H1 (cell line): ENCODE measurements around the gene ROS1. TPM values are rescaled to one million over a fixed set of nuclear protein-coding genes. Genes with fewer than 3 reads are reported as not detected.

ENCODE experiments used
- CTCF ChIA-PET: fragments of 300-600 bp; sonication (Branson Sonifier 250); formaldehyde crosslinking; loops from one replicate; lab custom pipeline; 2021; ENCODE audit not compliant: partially characterized antibody; lab: Charles Lee
- POLR2A ChIA-PET: fragments of 300-600 bp; sonication (Branson Sonifier 250); formaldehyde crosslinking; loops from one replicate; lab custom pipeline; 2021; ENCODE audit warnings: inconsistent platforms; ENCODE audit not compliant: partially characterized antibody; lab: Charles Lee
- DNase-seq, 2 experiments: peaks; one replicate each; pipeline versions ENCODE4 v3.0.0 to v3.0.0-alpha.2; 2010 to 2022; ENCODE audit warnings: low spot score in 2 of 2, low read depth in 1 of 2, mixed read lengths in 1 of 2
- FAIRE-seq: peaks from 2 replicates; lab custom pipeline; 2011; peaks lifted over from hg19 to GRCh38; lab: Jason Lieb, UNC
- H2AFZ ChIP-seq: 2 replicates; pipeline ENCODE4 v1.8.1; 2012; ENCODE audit warnings: low read length, inconsistent platforms
- H2AK5ac ChIP-seq: 2 replicates; pipeline ENCODE4 v1.6.1; 2013; ENCODE audit warnings: low read depth, low read length
- H2BK120ac ChIP-seq: replicated peaks from 2 replicates; pipeline ENCODE3; 2013; ENCODE audit warnings: low read depth, low read length, inconsistent platforms
- H2BK12ac ChIP-seq: 2 replicates; pipeline ENCODE4 v1.6.1; 2013; ENCODE audit warnings: low read depth, low read length
- H2BK15ac ChIP-seq: 2 replicates; pipeline ENCODE4 v1.6.1; 2013; ENCODE audit warnings: low read length
- H2BK20ac ChIP-seq: 2 replicates; pipeline ENCODE4 v1.6.1; 2013; ENCODE audit warnings: low read length
- H2BK5ac ChIP-seq: 2 replicates; pipeline ENCODE4 v1.6.1; 2013; ENCODE audit warnings: low read depth, low read length
- H3K14ac ChIP-seq: 2 replicates; pipeline ENCODE4 v1.6.1; 2013; ENCODE audit warnings: inconsistent platforms; ENCODE audit not compliant: insufficient read length
- H3K18ac ChIP-seq: 2 replicates; pipeline ENCODE4 v1.6.1; 2013; ENCODE audit warnings: low read length; ENCODE audit errors: extremely low read depth
- H3K23ac ChIP-seq: 2 replicates; pipeline ENCODE4 v1.6.1; 2013; ENCODE audit warnings: inconsistent platforms; ENCODE audit not compliant: insufficient read length
- H3K23me2 ChIP-seq: 2 replicates; pipeline ENCODE4 v1.6.1; 2013; ENCODE audit warnings: low read depth, low read length
- H3K27ac ChIP-seq: 2 replicates; pipeline ENCODE4 v1.6.1; 2011; ENCODE audit warnings: low read depth, low read length, inconsistent platforms
- H3K27me3 ChIP-seq, 4 experiments: replicated peaks in 1 of 4; 1 replicate in 1 of 4; 2 replicates in 3 of 4; pipeline versions ENCODE4 v1.6.1 to v1.8.1; 2011 to 2013; ENCODE audit warnings: low read length in 3 of 4, mild to moderate bottlenecking in 3 of 4, inconsistent platforms in 2 of 4, mixed read lengths in 2 of 4, moderate library complexity in 1 of 4; ENCODE audit not compliant: control insufficient read depth in 3 of 4, insufficient read depth in 3 of 4; ENCODE audit errors: extremely low read depth in 1 of 4
- H3K36me3 ChIP-seq, 4 experiments: 2 replicates each; pipeline versions ENCODE4 v1.6.1 to v1.8.1; 2011 to 2013; ENCODE audit warnings: mild to moderate bottlenecking in 4 of 4, low read length in 3 of 4, moderate library complexity in 2 of 4, control low read depth in 1 of 4, inconsistent platforms in 1 of 4; ENCODE audit not compliant: insufficient read depth in 4 of 4, control insufficient read depth in 2 of 4
- H3K4ac ChIP-seq: replicated peaks from 2 replicates; pipeline ENCODE3; 2013; ENCODE audit warnings: low read length, low read depth, mixed read lengths, inconsistent platforms; ENCODE audit not compliant: insufficient read length
- H3K4me1 ChIP-seq, 4 experiments: replicated peaks in 1 of 4; 1 replicate in 1 of 4; 2 replicates in 3 of 4; pipeline versions ENCODE4 v1.6.1 to v1.8.1; 2011 to 2013; ENCODE audit warnings: low read length in 3 of 4, inconsistent platforms in 2 of 4, mixed read lengths in 1 of 4; ENCODE audit not compliant: insufficient read depth in 4 of 4, control insufficient read depth in 3 of 4
- H3K4me2 ChIP-seq, 2 experiments: 2 replicates each; pipeline versions ENCODE4 v1.6.1 to v1.8.1; 2011 to 2013; ENCODE audit warnings: low read depth in 2 of 2, low read length in 2 of 2, control low read depth in 1 of 2, inconsistent platforms in 1 of 2, mild to moderate bottlenecking in 1 of 2; ENCODE audit not compliant: insufficient read depth in 1 of 2
- H3K4me3 ChIP-seq, 4 experiments: fragments of 200-600, 300-600 bp in 1 of 4; sonication (generic), shearing (Covaris generic), sonication (Bioruptor Twin) in 1 of 4; 2 replicates each; pipeline versions ENCODE4 v1.5.1 to v1.8.1; 2011 to 2016; ENCODE audit warnings: low read length in 4 of 4, low read depth in 3 of 4, control low read depth in 2 of 4, inconsistent platforms in 2 of 4, mild to moderate bottlenecking in 2 of 4, mixed read lengths in 1 of 4, moderate library complexity in 1 of 4; ENCODE audit not compliant: insufficient read depth in 2 of 4; ENCODE audit errors: extremely low read depth in 1 of 4
- H3K56ac ChIP-seq: replicated peaks from 2 replicates; pipeline ENCODE3; 2013; ENCODE audit warnings: low read depth, mild to moderate bottlenecking, mixed read lengths, low read length, inconsistent platforms; ENCODE audit not compliant: insufficient read length
- H3K79me1 ChIP-seq: 2 replicates; pipeline ENCODE4 v1.6.1; 2013; ENCODE audit warnings: low read depth, low read length, control low read depth
- H3K79me2 ChIP-seq, 2 experiments: 2 replicates each; pipeline versions ENCODE4 v1.6.1 to v1.8.1; 2012 to 2013; ENCODE audit warnings: low read length in 2 of 2, mild to moderate bottlenecking in 2 of 2, inconsistent platforms in 1 of 2; ENCODE audit not compliant: insufficient read depth in 2 of 2, control insufficient read depth in 1 of 2
- H3K9ac ChIP-seq, 4 experiments: replicated peaks in 1 of 4; 1 replicate in 1 of 4; 2 replicates in 3 of 4; pipeline versions ENCODE4 v1.6.1 to v1.8.1; 2011 to 2013; ENCODE audit warnings: low read depth in 3 of 4, low read length in 3 of 4, control low read depth in 2 of 4, mild to moderate bottlenecking in 2 of 4, moderate library complexity in 2 of 4, inconsistent platforms in 1 of 4; ENCODE audit errors: extremely low read depth in 1 of 4
- H3K9me3 ChIP-seq, 2 experiments: 2 replicates each; pipeline versions ENCODE4 v1.6.1 to v1.8.1; 2012 to 2013; ENCODE audit warnings: mild to moderate bottlenecking in 2 of 2, moderate library complexity in 2 of 2, control low read depth in 1 of 2, inconsistent platforms in 1 of 2, low read depth in 1 of 2, low read length in 1 of 2, mixed read lengths in 1 of 2; ENCODE audit not compliant: insufficient read depth in 2 of 2
- H4K20me1 ChIP-seq, 2 experiments: replicated peaks in 1 of 2; 2 replicates each; pipeline versions ENCODE3 to v1.8.1; 2011 to 2013; ENCODE audit warnings: inconsistent platforms in 2 of 2, low read length in 2 of 2, mild to moderate bottlenecking in 1 of 2; ENCODE audit not compliant: insufficient read depth in 2 of 2, control insufficient read depth in 1 of 2
- H4K5ac ChIP-seq: 2 replicates; pipeline ENCODE4 v1.6.1; 2013; ENCODE audit warnings: low read length, low read depth, mixed read lengths, inconsistent platforms; ENCODE audit not compliant: insufficient read length
- H4K8ac ChIP-seq: 2 replicates; pipeline ENCODE4 v1.8.0; 2013; ENCODE audit warnings: mild to moderate bottlenecking, moderate library complexity, low read length, inconsistent platforms; ENCODE audit not compliant: insufficient read depth; ENCODE audit errors: extremely low read depth
- H4K91ac ChIP-seq: replicated peaks from 2 replicates; pipeline ENCODE3; 2013; ENCODE audit warnings: low read length, mixed read lengths, inconsistent platforms; ENCODE audit not compliant: insufficient read length
- RNF2 ChIP-seq: fragments of 200-900, 300-1000 bp; sonication (generic); IDR thresholded peaks from 2 replicates; pipeline ENCODE4 v1.7.1; 2016; ENCODE audit warnings: borderline replicate concordance, low read depth, mild to moderate bottlenecking, antibody characterized with exemption, low read length; ENCODE audit not compliant: poor library complexity, severe bottlenecking; ENCODE audit errors: missing control alignments
- WGBS, 2 experiments: shearing (Covaris generic) in 1 of 2; methylation state at CpG; one replicate each; pipeline versions ENCODE4 v1.1.6 to v1.1.7; 2013 to 2015; ENCODE audit warnings: low lambda C conversion rate in 2 of 2, mixed read lengths in 2 of 2, inconsistent platforms in 1 of 2, low coverage in 1 of 2, missing lambda C conversion rate in 1 of 2; ENCODE audit not compliant: insufficient replicate concordance in 2 of 2, insufficient coverage in 1 of 2, insufficient read length in 1 of 2; ENCODE audit errors: extremely low coverage in 1 of 2, missing lambda C conversion rate in 1 of 2; 5-methylcytosine and 5-hydroxymethylcytosine counted together
- polyA plus RNA-seq, 7 experiments: library from polyadenylated mRNA; depleted of rRNA in 3 of 7; stranded (reverse) in 5 of 7; unstranded in 2 of 7; fragments of >200 nt in 5 of 7; fragments of 200-250 nt in 2 of 7; gene quantifications; 1 replicate in 5 of 7; 2 replicates in 1 of 7; 4 replicates in 1 of 7; pipeline versions ENCODE4 v1.2.1 to v1.2.3, GENCODE V29; 2011 to 2013; ENCODE audit warnings: missing spikeins in 2 of 7, mixed read lengths in 2 of 7
- total RNA-seq: library from RNA; stranded (reverse); fragmentation: NEBNext Ultra II Directional; extraction: Animal tissue kit (Norgen Biotek cat#: 25700); gene quantifications from 2 replicates; pipeline ENCODE4 v1.2.1, GENCODE V29; 2021

ROS1 gene
- total and polyA plus RNA-seq, 2 of the 8 experiments (the other 6 are each of a cell fraction or from before 2014, with no cell fraction given): not detected

DNA sequence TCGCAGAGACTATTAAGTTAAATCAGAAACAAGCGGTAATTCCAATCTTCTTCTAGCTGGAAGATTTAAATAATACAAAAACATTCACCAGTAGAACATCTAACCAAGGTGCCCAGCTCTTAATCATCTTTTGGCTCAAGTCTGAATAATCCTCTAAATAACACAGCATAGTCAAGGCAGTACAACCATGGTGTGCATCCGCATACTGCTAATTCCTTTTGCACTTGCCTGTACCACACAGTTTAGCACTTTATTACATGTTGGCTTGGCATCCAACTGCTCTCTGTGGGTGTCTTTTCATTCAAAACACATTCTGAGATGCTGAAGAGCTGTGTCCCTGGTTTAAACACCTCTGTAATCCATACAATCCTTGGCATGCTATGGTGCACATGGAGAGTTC, 118.1 kb downstream of the ROS1 start:
- CTCF ChIA-PET: interaction anchor here (0.7 to 3.1 kb wide), 3 partner anchors 10 to 938 kb away, joined by 3 to 8 read pairs (median 3); no protein-coding TSS in a partner anchor
- Histone ChIP-seq H3K27me3 (no peaks in the 10 kb centered on the region), H2BK20ac (no peak overlapping the region), H3K27ac (no peak overlapping the region), H2AK5ac (no peak overlapping the region), H2AFZ (no peak overlapping the region), H3K4ac (no peak overlapping the region), H3K36me3 (no peaks in the 10 kb centered on the region), H2BK15ac (no peak overlapping the region), H2BK5ac (no peak overlapping the region), H2BK12ac (no peak overlapping the region), H3K56ac (no peak overlapping the region), H3K79me2 (no peaks in the 10 kb centered on the region), H4K8ac (no peak overlapping the region), H4K5ac (no peak overlapping the region), H3K9ac (no peak overlapping the region)
- DNase-seq: no peak
- FAIRE-seq: no peak
- POLR2A ChIA-PET: no interaction called here
- WGBS, 2 experiments: 91% methylated on average over 3 of the region's 3 CpGs; no CpG with 5 or more reads in 1 of the 2 experiments
- TF ChIP-seq RNF2: no peak
- TF ChIP-seq, all 59 proteins: peak for 0
- no peaks in the 10 kb centered on the region for H3K79me1 ChIP-seq
- no peaks in the 10 kb centered on the region for H3K4me1 ChIP-seq
- no peak overlapping the region for H3K4me3 ChIP-seq
- no peak overlapping the region for H3K18ac ChIP-seq
- H3K23ac ChIP-seq: no peak overlapping the region
- no peak overlapping the region for H3K4me2 ChIP-seq
- no peaks in the 10 kb centered on the region for H3K9me3 ChIP-seq
- H2BK120ac ChIP-seq: no peak overlapping the region
- H3K23me2 ChIP-seq: no peaks in the 10 kb centered on the region
- no peaks in the 10 kb centered on the region for H4K20me1 ChIP-seq
- H4K91ac ChIP-seq: no peak overlapping the region
- no peak overlapping the region for H3K14ac ChIP-seq
